Measurements from ENCODE around the gene RRP15. TPM values are rescaled to one million over a fixed set of nuclear protein-coding genes. Genes with fewer than 3 reads are reported as not detected.

RRP15 gene
- total and polyA plus RNA-seq, 9 of the 15 experiments (the other 6 are each of a cell fraction or from before 2014, with no cell fraction given): 9.5 to 58.1 (median 29.3) TPM

DNA sequence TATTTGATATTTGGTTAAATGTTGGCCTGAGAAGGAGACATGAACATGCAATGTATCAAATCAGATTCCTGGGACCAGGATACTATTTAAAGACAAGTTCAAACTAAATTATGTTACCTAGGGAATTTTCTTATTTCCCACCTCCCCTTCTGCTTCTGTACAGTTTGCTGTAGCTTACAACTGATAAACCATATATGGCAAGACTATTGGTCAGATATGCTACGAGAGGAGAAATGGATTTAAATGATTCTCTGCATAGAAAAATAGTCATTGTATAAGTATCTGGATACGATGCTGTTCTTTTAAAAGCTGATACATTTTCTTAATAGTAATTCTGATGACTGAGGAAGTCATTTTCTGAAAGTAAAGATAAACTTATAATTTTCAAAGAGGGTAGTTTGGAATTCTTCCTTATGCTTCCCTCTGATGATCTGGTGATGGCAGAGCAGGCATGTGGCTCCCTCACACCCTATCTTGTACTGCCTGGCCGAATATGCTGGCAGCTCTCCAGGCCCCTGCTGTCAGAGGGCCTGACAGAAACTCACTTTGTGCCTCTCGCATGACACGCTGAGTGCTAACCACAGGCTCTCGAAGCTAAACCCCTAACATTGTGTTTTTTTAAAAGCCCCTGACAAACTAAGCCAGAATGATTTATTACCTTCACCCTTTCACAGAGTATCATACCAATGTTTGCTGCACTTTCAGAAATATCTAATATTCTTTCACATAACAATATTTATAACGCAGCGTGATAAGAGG, 19.4 kb downstream of the RRP15 start (continued):
- TF ChIP-seq DMBX1 (CRISPR knock-in tag; IDR thresholded peaks at IDR 0.05; ENCODE audit: borderline replicate concordance): peak; percentile 86
- TF ChIP-seq SP2 (IDR thresholded peaks at IDR 0.05; ENCODE audit: extremely low read depth, low read depth, low read length, poor library complexity, severe bottlenecking): no peak
- peak; percentile 75 for TF ChIP-seq EP300 (IDR thresholded peaks at IDR 0.05; ENCODE audit: low read length)
- TF ChIP-seq HNRNPH1 (optimal IDR thresholded peaks at IDR 0.05; ENCODE audit: low read depth, low read length): no peak
- no peak for TF ChIP-seq STAG1 (CRISPR knock-in tag; IDR thresholded peaks at IDR 0.05; ENCODE audit: borderline replicate concordance)
- no peak for TF ChIP-seq FOXJ3 (CRISPR knock-in tag; IDR thresholded peaks at IDR 0.05)
- TF ChIP-seq, protein P1, sequence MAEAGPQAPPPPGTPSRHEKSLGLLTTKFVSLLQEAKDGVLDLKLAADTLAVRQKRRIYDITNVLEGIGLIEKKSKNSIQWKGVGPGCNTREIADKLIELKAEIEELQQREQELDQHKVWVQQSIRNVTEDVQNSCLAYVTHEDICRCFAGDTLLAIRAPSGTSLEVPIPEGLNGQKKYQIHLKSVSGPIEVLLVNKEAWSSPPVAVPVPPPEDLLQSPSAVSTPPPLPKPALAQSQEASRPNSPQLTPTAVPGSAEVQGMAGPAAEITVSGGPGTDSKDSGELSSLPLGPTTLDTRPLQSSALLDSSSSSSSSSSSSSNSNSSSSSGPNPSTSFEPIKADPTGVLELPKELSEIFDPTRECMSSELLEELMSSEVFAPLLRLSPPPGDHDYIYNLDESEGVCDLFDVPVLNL (CRISPR knock-in tag; IDR thresholded peaks at IDR 0.05; ENCODE audit: low read depth): no peak
- TF ChIP-seq, protein P2, sequence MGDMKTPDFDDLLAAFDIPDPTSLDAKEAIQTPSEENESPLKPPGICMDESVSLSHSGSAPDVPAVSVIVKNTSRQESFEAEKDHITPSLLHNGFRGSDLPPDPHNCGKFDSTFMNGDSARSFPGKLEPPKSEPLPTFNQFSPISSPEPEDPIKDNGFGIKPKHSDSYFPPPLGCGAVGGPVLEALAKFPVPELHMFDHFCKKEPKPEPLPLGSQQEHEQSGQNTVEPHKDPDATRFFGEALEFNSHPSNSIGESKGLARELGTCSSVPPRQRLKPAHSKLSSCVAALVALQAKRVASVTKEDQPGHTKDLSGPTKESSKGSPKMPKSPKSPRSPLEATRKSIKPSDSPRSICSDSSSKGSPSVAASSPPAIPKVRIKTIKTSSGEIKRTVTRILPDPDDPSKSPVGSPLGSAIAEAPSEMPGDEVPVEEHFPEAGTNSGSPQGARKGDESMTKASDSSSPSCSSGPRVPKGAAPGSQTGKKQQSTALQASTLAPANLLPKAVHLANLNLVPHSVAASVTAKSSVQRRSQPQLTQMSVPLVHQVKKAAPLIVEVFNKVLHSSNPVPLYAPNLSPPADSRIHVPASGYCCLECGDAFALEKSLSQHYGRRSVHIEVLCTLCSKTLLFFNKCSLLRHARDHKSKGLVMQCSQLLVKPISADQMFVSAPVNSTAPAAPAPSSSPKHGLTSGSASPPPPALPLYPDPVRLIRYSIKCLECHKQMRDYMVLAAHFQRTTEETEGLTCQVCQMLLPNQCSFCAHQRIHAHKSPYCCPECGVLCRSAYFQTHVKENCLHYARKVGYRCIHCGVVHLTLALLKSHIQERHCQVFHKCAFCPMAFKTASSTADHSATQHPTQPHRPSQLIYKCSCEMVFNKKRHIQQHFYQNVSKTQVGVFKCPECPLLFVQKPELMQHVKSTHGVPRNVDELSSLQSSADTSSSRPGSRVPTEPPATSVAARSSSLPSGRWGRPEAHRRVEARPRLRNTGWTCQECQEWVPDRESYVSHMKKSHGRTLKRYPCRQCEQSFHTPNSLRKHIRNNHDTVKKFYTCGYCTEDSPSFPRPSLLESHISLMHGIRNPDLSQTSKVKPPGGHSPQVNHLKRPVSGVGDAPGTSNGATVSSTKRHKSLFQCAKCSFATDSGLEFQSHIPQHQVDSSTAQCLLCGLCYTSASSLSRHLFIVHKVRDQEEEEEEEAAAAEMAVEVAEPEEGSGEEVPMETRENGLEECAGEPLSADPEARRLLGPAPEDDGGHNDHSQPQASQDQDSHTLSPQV (IDR thresholded peaks at IDR 0.05): peak; percentile 95
- TF ChIP-seq KAT2B (IDR thresholded peaks at IDR 0.05; ENCODE audit: low read depth, low read length): no peak
- no peak for TF ChIP-seq ZNF324 (CRISPR knock-in tag; IDR thresholded peaks at IDR 0.05)
- TF ChIP-seq, protein P3, sequence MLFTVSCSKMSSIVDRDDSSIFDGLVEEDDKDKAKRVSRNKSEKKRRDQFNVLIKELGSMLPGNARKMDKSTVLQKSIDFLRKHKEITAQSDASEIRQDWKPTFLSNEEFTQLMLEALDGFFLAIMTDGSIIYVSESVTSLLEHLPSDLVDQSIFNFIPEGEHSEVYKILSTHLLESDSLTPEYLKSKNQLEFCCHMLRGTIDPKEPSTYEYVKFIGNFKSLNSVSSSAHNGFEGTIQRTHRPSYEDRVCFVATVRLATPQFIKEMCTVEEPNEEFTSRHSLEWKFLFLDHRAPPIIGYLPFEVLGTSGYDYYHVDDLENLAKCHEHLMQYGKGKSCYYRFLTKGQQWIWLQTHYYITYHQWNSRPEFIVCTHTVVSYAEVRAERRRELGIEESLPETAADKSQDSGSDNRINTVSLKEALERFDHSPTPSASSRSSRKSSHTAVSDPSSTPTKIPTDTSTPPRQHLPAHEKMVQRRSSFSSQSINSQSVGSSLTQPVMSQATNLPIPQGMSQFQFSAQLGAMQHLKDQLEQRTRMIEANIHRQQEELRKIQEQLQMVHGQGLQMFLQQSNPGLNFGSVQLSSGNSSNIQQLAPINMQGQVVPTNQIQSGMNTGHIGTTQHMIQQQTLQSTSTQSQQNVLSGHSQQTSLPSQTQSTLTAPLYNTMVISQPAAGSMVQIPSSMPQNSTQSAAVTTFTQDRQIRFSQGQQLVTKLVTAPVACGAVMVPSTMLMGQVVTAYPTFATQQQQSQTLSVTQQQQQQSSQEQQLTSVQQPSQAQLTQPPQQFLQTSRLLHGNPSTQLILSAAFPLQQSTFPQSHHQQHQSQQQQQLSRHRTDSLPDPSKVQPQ (CRISPR knock-in tag; IDR thresholded peaks at IDR 0.05; ENCODE audit: borderline replicate concordance): peak; percentile 58; the same call in 1 of the 2 replicates
- TF ChIP-seq KLF16 (IDR thresholded peaks at IDR 0.05): peak; percentile 80
- peak; percentile 64 for TF ChIP-seq JUND (IDR thresholded peaks at IDR 0.05; ENCODE audit: borderline replicate concordance, low read depth, low read length)
- TF ChIP-seq JUND (tag; IDR thresholded peaks at IDR 0.05; ENCODE audit: borderline replicate concordance, low read depth, low read length): no peak; the same call in 2 of the 3 replicates
- 0 out of 2 replicates have a peak, but pooled peaks have one; percentile 25 for TF ChIP-seq ZNF589 (CRISPR knock-in tag; IDR thresholded peaks at IDR 0.05; ENCODE audit: low read depth)
- TF ChIP-seq ADNP (tag; IDR thresholded peaks at IDR 0.05): 0 out of 2 replicates have a peak, but pooled peaks have one; percentile 18

Data from K562 (cell line).